Esophagus mucosa (tissue), 1 donor: ENCODE data around the gene JAML. TPM values are rescaled to one million over a fixed set of nuclear protein-coding genes. Genes with fewer than 3 reads are reported as not detected.
A peak's percentile ranks its signal among the peaks of the same experiment; 100 is the strongest.
"Not testable (repeated sequence)": the region's sequence is repeated elsewhere in the genome, so short reads cannot be mapped to it uniquely, and the experiment has no call there.

Source experiments
- ATAC-seq: fragments of 200-7000 bp; cut with Tn5 transposase; one replicate; pipeline ENCODE4 v1.9.1; 2020
- total RNA-seq: library from RNA; stranded (reverse); gene quantifications from one replicate; pipeline ENCODE4 v1.2.4, GENCODE V29; 2023
- donor health status: DM: yes; HTN: yes; CAD: no.

JAML gene
- total RNA-seq, 1 donor from 2014 or later, result 2.7 TPM

GRCh38 chr11:118193910-118194566 is 30.8 kb downstream of the JAML start:
- ATAC-seq, result no peak

- ATAC-seq, result not testable (repeated sequence)
Measured at GRCh38 chr11:118192817-118193216, 32.0 kb downstream of the JAML start.

GRCh38 chr11:118190942-118191506 is 33.8 kb downstream of the JAML start:
- not testable (repeated sequence) for ATAC-seq

- ATAC-seq, result no peak
Measured at GRCh38 chr11:118186346-118187107, 38.3 kb downstream of the JAML start.

- ATAC-seq, result no peak
Measured at GRCh38 chr11:118184784-118185579, 39.8 kb downstream of the JAML start.

- ATAC-seq, result not testable (repeated sequence)
Measured at GRCh38 chr11:118183691-118184090, 41.1 kb downstream of the JAML start.

GRCh38 chr11:118180300-118180703 is 44.5 kb downstream of the JAML start:
- ATAC-seq, result peak; percentile 39

GRCh38 chr11:118176778-118177134 is 48.1 kb downstream of the JAML start:
- ATAC-seq, result no peak

GRCh38 chr11:118175993-118176777 is 48.6 kb downstream of the JAML start, which contains the start of gene SCN2B:
Gene SCN2B, minus strand, starts transcription at chr11:118176639. Its CDS starts 208 bp downstream, at chr11:118176431.
- ATAC-seq, result no peak

- ATAC-seq, result peak; percentile 39
Measured at GRCh38 chr11:118175031-118175992, 49.5 kb downstream of the JAML start.

GRCh38 chr11:118174006-118174567 is 50.7 kb downstream of the JAML start:
- no peak for ATAC-seq

GRCh38 chr11:118172356-118172755 is 52.5 kb downstream of the JAML start:
- no peak for ATAC-seq

GRCh38 chr11:118171269-118172062 is 53.3 kb downstream of the JAML start:
- peak; percentile 67 for ATAC-seq

- no peak for ATAC-seq
Measured at GRCh38 chr11:118170882-118171268, 53.9 kb downstream of the JAML start.

- no peak for ATAC-seq
Measured at GRCh38 chr11:118170231-118170630, 54.6 kb downstream of the JAML start.

- ATAC-seq, result no peak
Measured at GRCh38 chr11:118169300-118170140, 55.3 kb downstream of the JAML start.

GRCh38 chr11:118168751-118169150 is 56.1 kb downstream of the JAML start:
- no peak for ATAC-seq

- ATAC-seq, result no peak
Measured at GRCh38 chr11:118168316-118168715, 56.5 kb downstream of the JAML start.

GRCh38 chr11:118167906-118168305 is 56.9 kb downstream of the JAML start:
- no peak for ATAC-seq
